Measurements from ENCODE around the gene MITF.
A peak's percentile ranks its signal among the peaks of the same experiment; 100 is the strongest.

The MITF gene

GRCh38 chr3:69806735-69807438, 67.6 kb downstream of the MITF start:
- H3K4me3 ChIP-seq (ENCODE audit: low read depth, low read length), result no peak overlapping the region
- TF ChIP-seq CTCF (conservative IDR thresholded peaks at IDR 0.05; ENCODE audit: low read depth, low read length), result no peak
- peak; percentile 73 for DNase-seq (ENCODE audit: low read depth)

- no peak for TF ChIP-seq CTCF (conservative IDR thresholded peaks at IDR 0.05; ENCODE audit: low read depth, low read length)
- no peak overlapping the region for H3K4me3 ChIP-seq (ENCODE audit: low read depth, low read length)
- no peak for DNase-seq (ENCODE audit: low read depth)
Measured at GRCh38 chr3:69807674-69808073, 68.4 kb downstream of the MITF start.

- DNase-seq (ENCODE audit: low read depth), result peak; percentile 28
- no peak for TF ChIP-seq CTCF (conservative IDR thresholded peaks at IDR 0.05; ENCODE audit: low read depth, low read length)
- no peak overlapping the region for H3K4me3 ChIP-seq (ENCODE audit: low read depth, low read length)
Measured at GRCh38 chr3:69809076-69809835, 70.0 kb downstream of the MITF start.

- H3K4me3 ChIP-seq (ENCODE audit: low read depth, low read length), result no peak overlapping the region
- no peak for TF ChIP-seq CTCF (conservative IDR thresholded peaks at IDR 0.05; ENCODE audit: low read depth, low read length)
- DNase-seq (ENCODE audit: low read depth), result no peak
Measured at GRCh38 chr3:69811452-69812401, 72.5 kb downstream of the MITF start.

- no peak for DNase-seq (ENCODE audit: low read depth)
- no peak for TF ChIP-seq CTCF (conservative IDR thresholded peaks at IDR 0.05; ENCODE audit: low read depth, low read length)
- H3K4me3 ChIP-seq (ENCODE audit: low read depth, low read length), result no peak overlapping the region
Measured at GRCh38 chr3:69815970-69816369, 76.7 kb downstream of the MITF start.

- no peak overlapping the region for H3K4me3 ChIP-seq (ENCODE audit: low read depth, low read length)
- DNase-seq (ENCODE audit: low read depth), result no peak
- no peak for TF ChIP-seq CTCF (conservative IDR thresholded peaks at IDR 0.05; ENCODE audit: low read depth, low read length)
Measured at GRCh38 chr3:69817988-69818387, 78.7 kb downstream of the MITF start.
